ENCODE data around the gene HAUS3. TPM values are rescaled to one million over a fixed set of nuclear protein-coding genes. Genes with fewer than 3 reads are reported as not detected.
A peak's percentile ranks its signal among the peaks of the same experiment; 100 is the strongest.

HAUS3 gene
- total and polyA plus RNA-seq, 2 of the 13 experiments (the other 11 are each of a cell fraction or from before 2014, with no cell fraction given) = 3.9 to 12.6 TPM

DNA sequence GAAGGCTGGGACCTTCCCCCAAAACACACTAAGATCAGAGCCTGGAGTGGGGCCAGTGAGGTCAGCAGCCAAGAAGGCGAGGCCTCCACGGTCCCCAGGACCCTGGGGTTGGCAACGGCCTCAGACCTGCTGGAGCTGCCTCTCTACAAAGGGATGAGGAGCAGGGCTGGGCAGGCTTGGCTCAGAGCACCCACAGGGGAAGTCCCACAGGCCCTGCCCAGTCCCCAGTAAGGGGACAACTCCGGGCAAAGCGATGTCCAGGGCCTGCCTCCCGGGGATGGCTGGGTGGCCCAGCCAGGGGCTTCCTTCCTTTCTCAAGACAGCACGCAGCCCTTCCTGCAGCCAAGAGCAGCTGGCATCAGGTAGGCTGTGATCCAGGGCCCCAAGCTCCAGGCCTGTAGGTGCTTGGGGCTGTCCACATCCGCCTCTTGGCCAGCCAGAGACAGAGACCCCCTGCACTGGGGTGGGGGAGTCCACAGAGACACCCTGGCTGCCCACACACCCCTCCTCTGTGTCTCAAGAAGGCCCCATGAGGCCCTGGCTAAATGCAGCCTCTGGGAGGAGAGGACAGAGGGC is 14.3 kb upstream of the HAUS3 start:
- no peak for DNase-seq (ENCODE audit: low spot score)
- no peak for FAIRE-seq
- peaks cover 17% of the 10 kb centered on the region for H3K4me1 ChIP-seq (ENCODE audit: insufficient read depth, low read length)
- no CpG with 5 or more reads among the region's 8 CpGs for whole genome bisulfite sequencing (ENCODE audit: low lambda C conversion rate)
- ChIA-PET POLR2A (no interaction called here), CTCF (ENCODE audit: low intra/inter-chr PET ratio, low total read pairs) (no interaction called here)
- intact Hi-C loops (cut with micrococcal nuclease; ENCODE audit: unreplicated experiment) (no loop called here), in situ Hi-C loops (cut with HindIII; ENCODE audit: extremely low pct_ligation_motif_present, low pct_unique_long_range_greater_than_20kb) (no loop called here)
- TF ChIP-seq, protein P1, sequence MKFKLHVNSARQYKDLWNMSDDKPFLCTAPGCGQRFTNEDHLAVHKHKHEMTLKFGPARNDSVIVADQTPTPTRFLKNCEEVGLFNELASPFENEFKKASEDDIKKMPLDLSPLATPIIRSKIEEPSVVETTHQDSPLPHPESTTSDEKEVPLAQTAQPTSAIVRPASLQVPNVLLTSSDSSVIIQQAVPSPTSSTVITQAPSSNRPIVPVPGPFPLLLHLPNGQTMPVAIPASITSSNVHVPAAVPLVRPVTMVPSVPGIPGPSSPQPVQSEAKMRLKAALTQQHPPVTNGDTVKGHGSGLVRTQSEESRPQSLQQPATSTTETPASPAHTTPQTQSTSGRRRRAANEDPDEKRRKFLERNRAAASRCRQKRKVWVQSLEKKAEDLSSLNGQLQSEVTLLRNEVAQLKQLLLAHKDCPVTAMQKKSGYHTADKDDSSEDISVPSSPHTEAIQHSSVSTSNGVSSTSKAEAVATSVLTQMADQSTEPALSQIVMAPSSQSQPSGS (CRISPR knock-in tag; IDR thresholded peaks at IDR 0.05) = no peak
- TF ChIP-seq RBFOX2 (IDR thresholded peaks at IDR 0.05; ENCODE audit: low read depth, low read length) = peak; percentile 30; the same call in 1 of the 2 replicates
- TF ChIP-seq, protein P2, sequence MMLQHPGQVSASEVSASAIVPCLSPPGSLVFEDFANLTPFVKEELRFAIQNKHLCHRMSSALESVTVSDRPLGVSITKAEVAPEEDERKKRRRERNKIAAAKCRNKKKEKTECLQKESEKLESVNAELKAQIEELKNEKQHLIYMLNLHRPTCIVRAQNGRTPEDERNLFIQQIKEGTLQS (CRISPR knock-in tag; IDR thresholded peaks at IDR 0.05) = no peak
- BruUV-seq (replicated peaks) = no TSS peak
- no peaks in the 10 kb centered on the region for H3K27me3 ChIP-seq (ENCODE audit: control insufficient read depth in 1 of 2, insufficient read depth in 2 of 2, low read length in 2 of 2)
- peaks cover 9% of the 10 kb centered on the region for H3K79me2 ChIP-seq (ENCODE audit: insufficient read depth, low read length)
- H2AFZ ChIP-seq (ENCODE audit: low read length) = no peak overlapping the region
- no peak overlapping the region for H3K4me3 ChIP-seq (replicated peaks in 1 of 3; ENCODE audit: insufficient read depth in 1 of 3, low read depth in 2 of 3, low read length in 3 of 3)
- no peak for ATAC-seq
- no peaks in the 10 kb centered on the region for H4K20me1 ChIP-seq (ENCODE audit: insufficient read depth, low read length)
- no peak overlapping the region for H3K4me2 ChIP-seq (ENCODE audit: low read depth, low read length)
- peaks cover 9 to 16% of the 10 kb centered on the region in 2 experiments; a peak in 4 of 5 replicates for H3K36me3 ChIP-seq (replicated peaks in 1 of 2; ENCODE audit: control insufficient read depth in 1 of 2, insufficient read depth in 2 of 2, low read length in 2 of 2)
- H3K9me3 ChIP-seq (ENCODE audit: low read length) = no peaks in the 10 kb centered on the region
- no peak overlapping the region for H3K27ac ChIP-seq (ENCODE audit: extremely low read length, insufficient read depth, low read length)
- no peak overlapping the region for H3K9ac ChIP-seq (ENCODE audit: insufficient read depth, low read depth, low read length)

DNA sequence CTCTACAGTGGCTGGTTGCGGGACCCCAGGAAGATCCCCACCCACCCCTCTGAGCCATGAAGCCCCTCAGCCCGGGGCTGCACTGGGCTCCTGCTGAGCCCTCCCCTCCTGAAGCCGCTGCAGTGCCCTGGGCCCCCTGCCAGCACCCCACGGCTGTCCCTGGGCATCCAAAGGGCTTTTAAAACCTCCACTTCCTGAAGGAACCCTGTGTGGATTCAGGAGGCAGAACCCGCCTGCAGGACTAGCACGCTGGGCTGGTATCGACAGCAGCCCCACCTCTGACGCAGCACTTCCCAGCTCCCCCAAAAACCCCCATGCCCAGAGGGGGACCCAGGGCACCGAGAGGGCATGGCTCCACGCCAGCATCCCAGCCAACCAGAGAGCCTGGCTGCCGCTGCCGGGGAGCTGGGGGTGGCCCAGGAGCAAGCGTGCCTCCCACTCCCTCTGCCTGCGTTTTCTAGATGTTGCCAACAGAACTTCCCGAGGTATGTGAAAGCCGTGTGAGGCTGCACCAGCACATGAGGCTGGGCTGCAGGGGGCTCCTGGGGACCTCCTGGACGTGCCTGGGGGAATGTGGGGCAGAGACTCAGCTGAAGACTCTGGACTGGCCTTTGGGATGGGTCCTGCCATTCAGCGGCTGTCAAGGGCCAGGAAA is 13.7 kb upstream of the HAUS3 start:
- H3K79me2 ChIP-seq (ENCODE audit: insufficient read depth, low read length) = peaks cover 5% of the 10 kb centered on the region
- H3K9me3 ChIP-seq (ENCODE audit: low read length) = no peaks in the 10 kb centered on the region
- BruUV-seq (replicated peaks) = no TSS peak
- H3K36me3 ChIP-seq (replicated peaks in 1 of 2; ENCODE audit: control insufficient read depth in 1 of 2, insufficient read depth in 2 of 2, low read length in 2 of 2) = peaks cover 9 to 16% of the 10 kb centered on the region in 2 experiments; a peak in 4 of 5 replicates
- H3K4me1 ChIP-seq (ENCODE audit: insufficient read depth, low read length) = peaks cover 15% of the 10 kb centered on the region
- H3K27ac ChIP-seq (ENCODE audit: extremely low read length, insufficient read depth, low read length) = no peak overlapping the region
- ATAC-seq (no peak), FAIRE-seq (no peak), DNase-seq (ENCODE audit: low spot score) (no peak)
- no peaks in the 10 kb centered on the region for H4K20me1 ChIP-seq (ENCODE audit: insufficient read depth, low read length)
- no peak overlapping the region for H3K4me2 ChIP-seq (ENCODE audit: low read depth, low read length)
- no peak overlapping the region for H2AFZ ChIP-seq (ENCODE audit: low read length)
- H3K27me3 ChIP-seq (ENCODE audit: control insufficient read depth in 1 of 2, insufficient read depth in 2 of 2, low read length in 2 of 2) = no peaks in the 10 kb centered on the region
- H3K9ac ChIP-seq (ENCODE audit: insufficient read depth, low read depth, low read length) = no peak overlapping the region
- ChIA-PET POLR2A (no interaction called here), CTCF (ENCODE audit: low intra/inter-chr PET ratio, low total read pairs) (no interaction called here)
- in situ Hi-C loops (cut with HindIII; ENCODE audit: extremely low pct_ligation_motif_present, low pct_unique_long_range_greater_than_20kb) (no loop called here), intact Hi-C loops (cut with micrococcal nuclease; ENCODE audit: unreplicated experiment) (no loop called here)
- WGBS (ENCODE audit: low lambda C conversion rate) = no CpG with 5 or more reads among the region's 18 CpGs
- TF ChIP-seq SIX1 (CRISPR knock-in tag; IDR thresholded peaks at IDR 0.05; ENCODE audit: borderline replicate concordance) = no peak
- TF ChIP-seq RBFOX2 (IDR thresholded peaks at IDR 0.05; ENCODE audit: low read depth, low read length) = peak; percentile 58
- H3K4me3 ChIP-seq (replicated peaks in 1 of 3; ENCODE audit: insufficient read depth in 1 of 3, low read depth in 2 of 3, low read length in 3 of 3) = no peak overlapping the region

Measured in HepG2 (cell line).